NB4 (cell line): ENCODE data around the gene TMEM273.

Experiments used
- POLR2A ChIP-seq: IDR thresholded peaks from 2 replicates; pipeline ENCODE4 v1.6.1; 2011; ENCODE audit warnings: mild to moderate bottlenecking; ENCODE audit not compliant: insufficient read length; ENCODE audit errors: extremely low read depth
- TF ChIP-seq, protein P1 (sequence below): IDR thresholded peaks from one replicate; pipeline ENCODE4 v1.5.1; 2012; ENCODE audit warnings: low read depth, low read length
- TF ChIP-seq, protein P2 (sequence below): IDR thresholded peaks from 2 replicates; pipeline ENCODE4 v1.6.1; 2011; ENCODE audit warnings: low read depth, low read length

DNA sequence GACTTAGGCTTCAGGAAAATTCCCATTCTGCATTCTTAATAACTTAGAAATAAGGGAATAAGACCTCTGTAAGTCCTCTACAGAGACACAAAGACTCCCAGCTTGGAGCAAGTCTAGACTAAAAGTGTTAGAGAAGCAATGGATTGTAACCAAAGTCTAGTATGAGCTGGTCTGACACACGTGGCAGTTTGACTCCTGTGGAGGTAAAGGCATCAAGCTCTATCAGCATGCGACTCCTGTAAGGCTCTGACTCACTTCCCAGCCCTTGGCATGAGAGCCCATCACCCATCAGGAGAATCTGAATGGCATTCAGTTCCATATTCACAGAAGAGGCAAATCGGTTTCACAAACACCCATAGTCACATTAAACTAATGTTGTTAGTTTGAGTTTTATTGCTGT lies 68.4 kb downstream of the TMEM273 start:
- TF ChIP-seq, protein P1, sequence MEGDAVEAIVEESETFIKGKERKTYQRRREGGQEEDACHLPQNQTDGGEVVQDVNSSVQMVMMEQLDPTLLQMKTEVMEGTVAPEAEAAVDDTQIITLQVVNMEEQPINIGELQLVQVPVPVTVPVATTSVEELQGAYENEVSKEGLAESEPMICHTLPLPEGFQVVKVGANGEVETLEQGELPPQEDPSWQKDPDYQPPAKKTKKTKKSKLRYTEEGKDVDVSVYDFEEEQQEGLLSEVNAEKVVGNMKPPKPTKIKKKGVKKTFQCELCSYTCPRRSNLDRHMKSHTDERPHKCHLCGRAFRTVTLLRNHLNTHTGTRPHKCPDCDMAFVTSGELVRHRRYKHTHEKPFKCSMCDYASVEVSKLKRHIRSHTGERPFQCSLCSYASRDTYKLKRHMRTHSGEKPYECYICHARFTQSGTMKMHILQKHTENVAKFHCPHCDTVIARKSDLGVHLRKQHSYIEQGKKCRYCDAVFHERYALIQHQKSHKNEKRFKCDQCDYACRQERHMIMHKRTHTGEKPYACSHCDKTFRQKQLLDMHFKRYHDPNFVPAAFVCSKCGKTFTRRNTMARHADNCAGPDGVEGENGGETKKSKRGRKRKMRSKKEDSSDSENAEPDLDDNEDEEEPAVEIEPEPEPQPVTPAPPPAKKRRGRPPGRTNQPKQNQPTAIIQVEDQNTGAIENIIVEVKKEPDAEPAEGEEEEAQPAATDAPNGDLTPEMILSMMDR = no peak
- no peak for TF ChIP-seq POLR2A
- TF ChIP-seq, protein P2, sequence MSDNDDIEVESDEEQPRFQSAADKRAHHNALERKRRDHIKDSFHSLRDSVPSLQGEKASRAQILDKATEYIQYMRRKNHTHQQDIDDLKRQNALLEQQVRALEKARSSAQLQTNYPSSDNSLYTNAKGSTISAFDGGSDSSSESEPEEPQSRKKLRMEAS = no peak
